ENCODE data around the gene USF2. TPM values are rescaled to one million over a fixed set of nuclear protein-coding genes. Genes with fewer than 3 reads are reported as not detected.

USF2 gene
- total and polyA plus RNA-seq, 2 experiments from 2014 or later = 30.2 to 55.6 TPM

DNA sequence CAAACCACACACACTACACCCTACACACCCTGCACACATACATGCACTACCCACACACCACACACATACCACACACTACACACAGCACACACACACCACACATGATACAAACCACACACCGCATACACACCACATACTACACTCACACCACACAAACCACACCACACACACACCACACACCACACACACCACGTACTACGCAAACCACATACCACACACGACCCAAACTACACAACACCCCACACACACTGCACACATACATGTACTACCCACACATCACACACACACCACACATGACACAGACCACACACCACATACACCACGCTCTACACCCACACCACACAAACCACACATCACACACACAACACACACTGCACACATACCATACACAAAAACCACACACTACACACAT lies 29.8 kb downstream of the USF2 start:
- WGBS (ENCODE audit: low lambda C conversion rate, missing lambda C conversion rate) = 97% methylated on average over 5 of the region's 5 CpGs
- H2AFZ ChIP-seq = no peak overlapping the region
- no peaks in the 10 kb centered on the region for H3K9me2 ChIP-seq (replicated peaks; ENCODE audit: insufficient read depth)

DNA sequence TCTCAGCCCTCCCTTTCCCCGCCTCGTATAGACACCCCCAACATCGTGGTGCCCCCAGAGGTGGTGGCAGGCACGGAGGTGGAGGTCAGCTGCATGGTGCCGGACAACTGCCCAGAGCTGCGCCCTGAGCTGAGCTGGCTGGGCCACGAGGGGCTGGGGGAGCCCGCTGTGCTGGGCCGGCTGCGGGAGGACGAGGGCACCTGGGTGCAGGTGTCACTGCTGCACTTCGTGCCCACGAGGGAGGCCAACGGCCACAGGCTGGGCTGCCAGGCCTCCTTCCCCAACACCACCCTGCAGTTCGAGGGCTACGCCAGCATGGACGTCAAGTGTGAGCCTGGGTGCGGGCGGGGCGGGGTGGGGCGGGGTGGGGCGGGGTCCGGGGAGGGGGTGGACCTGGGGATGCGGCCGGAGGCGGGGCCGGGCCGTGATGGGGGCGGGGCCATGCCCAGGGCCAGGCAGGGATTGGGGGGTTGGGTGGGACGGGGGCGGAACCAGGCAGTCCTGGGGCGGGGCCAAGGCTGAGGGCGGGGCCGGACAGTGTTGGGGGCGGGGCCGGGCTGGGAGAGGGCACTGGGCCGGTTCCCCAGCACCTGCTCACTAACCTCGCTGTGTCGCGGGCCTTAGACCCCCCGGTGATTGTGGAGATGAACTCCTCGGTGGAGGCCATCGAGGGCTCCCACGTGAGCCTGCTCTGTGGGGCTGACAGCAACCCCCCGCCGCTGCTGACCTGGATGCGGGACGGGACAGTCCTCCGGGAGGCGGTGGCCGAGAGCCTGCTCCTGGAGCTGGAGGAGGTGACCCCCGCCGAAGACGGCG lies 31.0 kb downstream of the USF2 start:
- WGBS (ENCODE audit: low lambda C conversion rate, missing lambda C conversion rate) = 87% methylated on average over 23 of the region's 55 CpGs
- no peaks in the 10 kb centered on the region for H3K27me3 ChIP-seq

More for the DNA sequence above, 29.8 kb downstream of the USF2 start:
- no peaks in the 10 kb centered on the region for H3K9me3 ChIP-seq (ENCODE audit: low read depth)
- peaks cover 2% of the 10 kb centered on the region for H3K27me3 ChIP-seq
- H4K20me1 ChIP-seq (ENCODE audit: insufficient read depth, poor library complexity, severe bottlenecking) = no peaks in the 10 kb centered on the region
- no peak overlapping the region for H3K4me3 ChIP-seq
- TF ChIP-seq EZH2 (IDR thresholded peaks at IDR 0.05; ENCODE audit: borderline replicate concordance) (no peak), EZH2phosphoT487 (IDR thresholded peaks at IDR 0.05; ENCODE audit: low read depth, severe bottlenecking, unreplicated experiment) (no peak)
- TF ChIP-seq, protein P1, sequence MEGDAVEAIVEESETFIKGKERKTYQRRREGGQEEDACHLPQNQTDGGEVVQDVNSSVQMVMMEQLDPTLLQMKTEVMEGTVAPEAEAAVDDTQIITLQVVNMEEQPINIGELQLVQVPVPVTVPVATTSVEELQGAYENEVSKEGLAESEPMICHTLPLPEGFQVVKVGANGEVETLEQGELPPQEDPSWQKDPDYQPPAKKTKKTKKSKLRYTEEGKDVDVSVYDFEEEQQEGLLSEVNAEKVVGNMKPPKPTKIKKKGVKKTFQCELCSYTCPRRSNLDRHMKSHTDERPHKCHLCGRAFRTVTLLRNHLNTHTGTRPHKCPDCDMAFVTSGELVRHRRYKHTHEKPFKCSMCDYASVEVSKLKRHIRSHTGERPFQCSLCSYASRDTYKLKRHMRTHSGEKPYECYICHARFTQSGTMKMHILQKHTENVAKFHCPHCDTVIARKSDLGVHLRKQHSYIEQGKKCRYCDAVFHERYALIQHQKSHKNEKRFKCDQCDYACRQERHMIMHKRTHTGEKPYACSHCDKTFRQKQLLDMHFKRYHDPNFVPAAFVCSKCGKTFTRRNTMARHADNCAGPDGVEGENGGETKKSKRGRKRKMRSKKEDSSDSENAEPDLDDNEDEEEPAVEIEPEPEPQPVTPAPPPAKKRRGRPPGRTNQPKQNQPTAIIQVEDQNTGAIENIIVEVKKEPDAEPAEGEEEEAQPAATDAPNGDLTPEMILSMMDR (IDR thresholded peaks at IDR 0.05; ENCODE audit: poor library complexity) = no peak
- no peak overlapping the region for H3K27ac ChIP-seq
- H3K79me2 ChIP-seq = no peaks in the 10 kb centered on the region
- no peak overlapping the region for H3K4me2 ChIP-seq
- no peaks in the 10 kb centered on the region for H3K36me3 ChIP-seq (replicated peaks; ENCODE audit: insufficient read depth, low read depth)
- no peak for DNase-seq (ENCODE audit: low spot score)
- no peaks in the 10 kb centered on the region for H3K4me1 ChIP-seq (ENCODE audit: insufficient read depth)

DNA sequence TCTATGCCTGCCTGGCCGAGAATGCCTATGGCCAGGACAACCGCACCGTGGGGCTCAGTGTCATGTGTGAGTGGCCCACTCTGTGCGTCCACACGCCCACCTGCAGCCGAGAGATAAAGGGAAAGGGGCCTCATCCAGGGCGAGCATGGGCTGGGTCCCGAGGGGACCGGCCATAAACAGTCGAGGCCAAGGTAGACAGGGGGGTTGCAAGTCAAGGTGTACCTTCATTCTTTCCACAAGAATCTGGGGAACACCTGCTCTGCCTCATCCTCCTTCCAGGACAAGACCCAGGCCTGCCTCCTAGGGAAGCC lies 31.5 kb downstream of the USF2 start:
- Histone ChIP-seq H3K4me2 (no peak overlapping the region), H3K27ac (no peak overlapping the region), H4K20me1 (ENCODE audit: insufficient read depth, poor library complexity, severe bottlenecking) (no peaks in the 10 kb centered on the region), H2AFZ (no peak overlapping the region), H3K27me3 (no peaks in the 10 kb centered on the region), H3K9me3 (ENCODE audit: low read depth) (no peaks in the 10 kb centered on the region), H3K79me2 (no peaks in the 10 kb centered on the region), H3K4me1 (ENCODE audit: insufficient read depth) (no peaks in the 10 kb centered on the region), H3K4me3 (no peak overlapping the region), H3K36me3 (replicated peaks; ENCODE audit: insufficient read depth, low read depth) (no peaks in the 10 kb centered on the region), H3K9me2 (replicated peaks; ENCODE audit: insufficient read depth) (no peaks in the 10 kb centered on the region)
- TF ChIP-seq EZH2phosphoT487 (IDR thresholded peaks at IDR 0.05; ENCODE audit: low read depth, severe bottlenecking, unreplicated experiment) = no peak
- TF ChIP-seq, protein P1 (IDR thresholded peaks at IDR 0.05; ENCODE audit: poor library complexity) = no peak
- no peak for TF ChIP-seq EZH2 (IDR thresholded peaks at IDR 0.05; ENCODE audit: borderline replicate concordance)
- DNase-seq (ENCODE audit: low spot score) = no peak
- 91% methylated on average over 9 of the region's 10 CpGs for WGBS (ENCODE audit: low lambda C conversion rate, missing lambda C conversion rate)

More for the DNA sequence above, 31.0 kb downstream of the USF2 start:
- DNase-seq (ENCODE audit: low spot score) = no peak
- no peaks in the 10 kb centered on the region for H3K36me3 ChIP-seq (replicated peaks; ENCODE audit: insufficient read depth, low read depth)
- H3K4me1 ChIP-seq (ENCODE audit: insufficient read depth) = no peaks in the 10 kb centered on the region
- H3K4me2 ChIP-seq = no peak overlapping the region
- TF ChIP-seq EZH2 (IDR thresholded peaks at IDR 0.05; ENCODE audit: borderline replicate concordance) = no peak
- TF ChIP-seq, protein P1 (IDR thresholded peaks at IDR 0.05; ENCODE audit: poor library complexity) = no peak
- TF ChIP-seq EZH2phosphoT487 (IDR thresholded peaks at IDR 0.05; ENCODE audit: low read depth, severe bottlenecking, unreplicated experiment) = no peak
- no peaks in the 10 kb centered on the region for H3K79me2 ChIP-seq
- no peak overlapping the region for H2AFZ ChIP-seq
- no peaks in the 10 kb centered on the region for H4K20me1 ChIP-seq (ENCODE audit: insufficient read depth, poor library complexity, severe bottlenecking)
- H3K9me3 ChIP-seq (ENCODE audit: low read depth) = no peaks in the 10 kb centered on the region
- H3K9me2 ChIP-seq (replicated peaks; ENCODE audit: insufficient read depth) = no peaks in the 10 kb centered on the region
- H3K4me3 ChIP-seq = no peak overlapping the region
- H3K27ac ChIP-seq = no peak overlapping the region

All from hepatocyte (in vitro differentiated cells).